Measurements from ENCODE around the gene CCL28.

- no peak for TF ChIP-seq CTCF (IDR thresholded peaks at IDR 0.05)
- no peak for TF ChIP-seq AR (CRISPR knock-in tag; IDR thresholded peaks at IDR 0.05)
- no peak for TF ChIP-seq FOXP1 (CRISPR knock-in tag; IDR thresholded peaks at IDR 0.05; ENCODE audit: borderline replicate concordance)
- no peak for TF ChIP-seq MAX (CRISPR knock-in tag; IDR thresholded peaks at IDR 0.05)
- TF ChIP-seq, protein P1, sequence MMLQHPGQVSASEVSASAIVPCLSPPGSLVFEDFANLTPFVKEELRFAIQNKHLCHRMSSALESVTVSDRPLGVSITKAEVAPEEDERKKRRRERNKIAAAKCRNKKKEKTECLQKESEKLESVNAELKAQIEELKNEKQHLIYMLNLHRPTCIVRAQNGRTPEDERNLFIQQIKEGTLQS (CRISPR knock-in tag; conservative IDR thresholded peaks at IDR 0.05), result no peak
- TF ChIP-seq ATF2 (CRISPR knock-in tag; IDR thresholded peaks at IDR 0.05; ENCODE audit: borderline replicate concordance, low read depth), result no peak
- TF ChIP-seq, protein P2, sequence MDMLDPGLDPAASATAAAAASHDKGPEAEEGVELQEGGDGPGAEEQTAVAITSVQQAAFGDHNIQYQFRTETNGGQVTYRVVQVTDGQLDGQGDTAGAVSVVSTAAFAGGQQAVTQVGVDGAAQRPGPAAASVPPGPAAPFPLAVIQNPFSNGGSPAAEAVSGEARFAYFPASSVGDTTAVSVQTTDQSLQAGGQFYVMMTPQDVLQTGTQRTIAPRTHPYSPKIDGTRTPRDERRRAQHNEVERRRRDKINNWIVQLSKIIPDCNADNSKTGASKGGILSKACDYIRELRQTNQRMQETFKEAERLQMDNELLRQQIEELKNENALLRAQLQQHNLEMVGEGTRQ (CRISPR knock-in tag; IDR thresholded peaks at IDR 0.05), result no peak
- no peak for TF ChIP-seq ZBTB43 (CRISPR knock-in tag; IDR thresholded peaks at IDR 0.05)
Observed at GRCh38 chr5:43376496-43377140, 35.6 kb downstream of the CCL28 start.

Measured in WTC11 (cell line).